GM18520 (cell line): Measurements from ENCODE around the gene MOCOS.

Experiments
- ATAC-seq: cut with Tn5 transposase; IDR thresholded peaks from one replicate; pipeline ENCODE4 v1.9.1; 2021; ENCODE audit not compliant: unreplicated experiment

MOCOS gene

GRCh38 chr18:36179562-36180355 is 7.5 kb upstream of the MOCOS start:
- ATAC-seq, result no peak

GRCh38 chr18:36181441-36181840 is 5.9 kb upstream of the MOCOS start:
- no peak for ATAC-seq

- ATAC-seq, result no peak
These were observed 5.3 kb upstream of the MOCOS start for GRCh38 chr18:36181898-36182506.

GRCh38 chr18:36183033-36183432 is 4.3 kb upstream of the MOCOS start:
- no peak for ATAC-seq

- ATAC-seq, result no peak
These were observed 3.3 kb upstream of the MOCOS start for GRCh38 chr18:36183987-36184386.

GRCh38 chr18:36185157-36185556 is 2.1 kb upstream of the MOCOS start:
- ATAC-seq, result no peak

- no peak for ATAC-seq
These were observed 1.3 kb upstream of the MOCOS start for GRCh38 chr18:36185901-36186460.

- ATAC-seq, result no peak
These were observed 670 bp upstream of the MOCOS start for GRCh38 chr18:36186461-36187192.

GRCh38 chr18:36187826-36188721 is 777 bp downstream of the MOCOS start:
- no peak for ATAC-seq

- ATAC-seq, result no peak
These were observed 1.6 kb downstream of the MOCOS start for GRCh38 chr18:36188916-36189315.

- ATAC-seq, result no peak
These were observed 2.2 kb downstream of the MOCOS start for GRCh38 chr18:36189486-36189885.

- no peak for ATAC-seq
These were observed 4.0 kb downstream of the MOCOS start for GRCh38 chr18:36191286-36191685.

- ATAC-seq, result no peak
These were observed 4.4 kb downstream of the MOCOS start for GRCh38 chr18:36191711-36192110.

GRCh38 chr18:36194600-36195315 is 7.5 kb downstream of the MOCOS start:
- ATAC-seq, result no peak

- ATAC-seq, result no peak
These were observed 8.3 kb downstream of the MOCOS start for GRCh38 chr18:36195427-36196122.

GRCh38 chr18:36196238-36196995 is 9.1 kb downstream of the MOCOS start:
- no peak for ATAC-seq

- ATAC-seq, result no peak
These were observed 10.3 kb downstream of the MOCOS start for GRCh38 chr18:36197511-36198166.

- no peak for ATAC-seq
These were observed 12.5 kb downstream of the MOCOS start for GRCh38 chr18:36199691-36200295.
